Measurements from ENCODE around the gene ZNF213. TPM values are rescaled to one million over a fixed set of nuclear protein-coding genes. Genes with fewer than 3 reads are reported as not detected.

The ZNF213 gene
- total RNA-seq, 1 donor from 2014 or later = 10.2 TPM

DNA sequence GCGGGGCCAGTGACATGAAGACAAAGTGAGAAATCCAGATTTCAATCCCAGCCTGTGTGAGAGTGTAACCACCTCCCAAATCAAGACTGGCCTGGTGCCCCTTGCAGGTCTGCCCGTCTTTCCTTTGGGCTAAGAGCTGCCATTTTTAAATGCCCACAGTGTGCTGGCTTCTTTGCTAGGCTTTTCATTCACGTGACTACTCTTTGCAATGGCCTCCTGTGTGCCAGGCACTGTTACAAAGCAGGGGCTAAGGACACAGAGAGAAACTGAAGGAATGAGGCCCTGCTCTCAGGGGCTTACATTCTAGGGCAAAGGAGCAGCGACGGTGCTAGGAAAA, 35.5 kb upstream of the ZNF213 start:
- intact Hi-C loops (cut with DNase I) = no loop called here
- Histone ChIP-seq H3K4me3 (no peak overlapping the region), H3K9me3 (no peaks in the 10 kb centered on the region), H3K36me3 (no peaks in the 10 kb centered on the region), H3K4me1 (peaks cover 34% of the 10 kb centered on the region), H3K27me3 (ENCODE audit: low read depth) (no peaks in the 10 kb centered on the region), H3K27ac (peak overlapping the region; percentile 31)
- ATAC-seq (no peak), DNase-seq (no peak)
- TF ChIP-seq, protein P1, sequence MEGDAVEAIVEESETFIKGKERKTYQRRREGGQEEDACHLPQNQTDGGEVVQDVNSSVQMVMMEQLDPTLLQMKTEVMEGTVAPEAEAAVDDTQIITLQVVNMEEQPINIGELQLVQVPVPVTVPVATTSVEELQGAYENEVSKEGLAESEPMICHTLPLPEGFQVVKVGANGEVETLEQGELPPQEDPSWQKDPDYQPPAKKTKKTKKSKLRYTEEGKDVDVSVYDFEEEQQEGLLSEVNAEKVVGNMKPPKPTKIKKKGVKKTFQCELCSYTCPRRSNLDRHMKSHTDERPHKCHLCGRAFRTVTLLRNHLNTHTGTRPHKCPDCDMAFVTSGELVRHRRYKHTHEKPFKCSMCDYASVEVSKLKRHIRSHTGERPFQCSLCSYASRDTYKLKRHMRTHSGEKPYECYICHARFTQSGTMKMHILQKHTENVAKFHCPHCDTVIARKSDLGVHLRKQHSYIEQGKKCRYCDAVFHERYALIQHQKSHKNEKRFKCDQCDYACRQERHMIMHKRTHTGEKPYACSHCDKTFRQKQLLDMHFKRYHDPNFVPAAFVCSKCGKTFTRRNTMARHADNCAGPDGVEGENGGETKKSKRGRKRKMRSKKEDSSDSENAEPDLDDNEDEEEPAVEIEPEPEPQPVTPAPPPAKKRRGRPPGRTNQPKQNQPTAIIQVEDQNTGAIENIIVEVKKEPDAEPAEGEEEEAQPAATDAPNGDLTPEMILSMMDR (IDR thresholded peaks at IDR 0.05) = no peak

DNA sequence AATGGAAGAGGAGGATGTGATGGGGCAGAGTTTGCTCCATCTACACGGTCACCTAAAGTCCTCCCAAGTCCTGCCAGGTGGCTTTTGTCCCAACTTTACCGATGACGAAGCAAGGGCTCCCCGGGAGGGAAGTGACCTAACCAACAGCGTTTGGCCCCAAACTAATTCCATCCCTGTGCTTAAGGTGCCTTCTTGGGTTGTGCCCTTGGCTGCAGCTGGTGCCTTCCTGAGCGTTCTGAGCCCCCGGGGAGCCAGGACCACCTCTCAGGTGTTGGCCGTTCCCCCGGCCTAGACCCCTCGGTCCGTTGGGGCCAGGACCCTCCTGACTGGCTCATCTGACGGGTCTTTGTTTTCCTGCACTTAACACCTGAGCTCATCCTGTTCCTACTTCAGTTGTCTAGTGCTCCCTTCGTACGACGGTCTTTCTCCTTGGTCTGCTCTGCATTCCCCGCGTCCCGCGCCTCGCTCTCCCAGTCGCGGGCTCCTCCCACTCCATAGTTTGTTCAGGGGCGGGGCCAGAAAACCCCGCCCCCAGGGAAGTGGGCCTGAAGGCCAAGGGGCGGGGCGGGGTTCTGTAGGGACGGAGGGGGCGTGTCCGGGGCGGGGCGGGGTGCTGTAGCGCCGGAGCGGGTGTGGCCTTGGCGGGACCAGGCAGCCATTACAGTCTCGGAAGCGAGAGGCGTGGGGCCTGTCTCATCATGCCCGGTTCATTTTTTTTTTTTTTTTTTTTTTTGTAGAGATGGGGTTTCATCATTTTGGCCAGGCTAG, 34.9 kb upstream of the ZNF213 start:
- no peaks in the 10 kb centered on the region for H3K27me3 ChIP-seq (ENCODE audit: low read depth)
- TF ChIP-seq, protein P1 (IDR thresholded peaks at IDR 0.05) = no peak
- H3K9me3 ChIP-seq = no peaks in the 10 kb centered on the region
- no peaks in the 10 kb centered on the region for H3K36me3 ChIP-seq
- peaks cover 34% of the 10 kb centered on the region for H3K4me1 ChIP-seq
- H3K27ac ChIP-seq = peak overlapping the region; percentile 31
- ATAC-seq (peak; percentile 96 to 97), DNase-seq (peak; percentile 97)
- H3K4me3 ChIP-seq = peak overlapping the region; percentile 44
- intact Hi-C loops (cut with DNase I) = no loop called here

DNA sequence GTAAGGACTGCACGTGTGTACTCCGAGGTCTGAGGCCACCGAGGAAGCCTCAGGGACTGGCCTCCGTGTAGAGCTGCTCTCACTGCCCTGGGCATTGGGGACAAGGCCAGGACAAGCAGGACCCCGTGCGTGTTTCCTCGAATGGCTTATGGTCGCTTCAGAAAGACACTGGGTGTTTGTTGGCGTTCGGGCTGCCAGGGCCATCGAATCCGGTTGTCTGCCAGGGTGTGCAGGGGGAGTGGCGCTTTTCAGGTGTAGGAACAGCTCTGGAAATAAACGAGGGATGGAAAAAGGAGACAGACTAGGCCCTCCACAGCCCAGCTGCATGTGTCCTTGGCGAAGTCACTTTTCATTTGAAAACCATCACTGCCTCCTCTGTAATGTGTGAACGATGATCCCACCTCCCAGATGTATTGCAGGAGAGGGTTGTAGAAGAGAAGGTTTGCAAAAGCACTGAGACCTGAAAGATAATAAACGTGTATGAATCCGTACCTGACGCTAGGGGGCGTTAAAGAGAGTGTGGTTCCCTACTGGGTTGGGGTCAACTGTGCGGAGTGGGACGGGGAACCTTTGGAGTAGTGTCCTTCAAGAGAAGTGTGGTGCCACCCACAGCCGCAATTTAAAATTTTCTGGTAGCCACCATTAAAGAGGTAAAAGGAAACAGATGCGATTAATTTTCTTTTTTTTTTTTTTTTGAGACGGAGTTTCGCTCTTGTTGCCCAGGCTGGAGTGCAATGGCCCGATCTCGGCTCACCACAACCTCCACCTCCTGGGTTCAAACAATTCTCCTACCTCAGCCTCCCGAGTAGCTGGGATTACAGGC, 33.6 kb upstream of the ZNF213 start:
- intact Hi-C loops (cut with DNase I) = no loop called here
- Histone ChIP-seq H3K27me3 (ENCODE audit: low read depth) (no peaks in the 10 kb centered on the region), H3K4me1 (peaks cover 34% of the 10 kb centered on the region), H3K36me3 (no peaks in the 10 kb centered on the region), H3K9me3 (no peaks in the 10 kb centered on the region), H3K4me3 (peak overlapping the region; percentile 17), H3K27ac (peak overlapping the region; percentile 80)
- DNase-seq (no peak), ATAC-seq (peak in 1 of 2 donors; percentile 19)
- TF ChIP-seq, protein P1 (IDR thresholded peaks at IDR 0.05) = peak; percentile 52

DNA sequence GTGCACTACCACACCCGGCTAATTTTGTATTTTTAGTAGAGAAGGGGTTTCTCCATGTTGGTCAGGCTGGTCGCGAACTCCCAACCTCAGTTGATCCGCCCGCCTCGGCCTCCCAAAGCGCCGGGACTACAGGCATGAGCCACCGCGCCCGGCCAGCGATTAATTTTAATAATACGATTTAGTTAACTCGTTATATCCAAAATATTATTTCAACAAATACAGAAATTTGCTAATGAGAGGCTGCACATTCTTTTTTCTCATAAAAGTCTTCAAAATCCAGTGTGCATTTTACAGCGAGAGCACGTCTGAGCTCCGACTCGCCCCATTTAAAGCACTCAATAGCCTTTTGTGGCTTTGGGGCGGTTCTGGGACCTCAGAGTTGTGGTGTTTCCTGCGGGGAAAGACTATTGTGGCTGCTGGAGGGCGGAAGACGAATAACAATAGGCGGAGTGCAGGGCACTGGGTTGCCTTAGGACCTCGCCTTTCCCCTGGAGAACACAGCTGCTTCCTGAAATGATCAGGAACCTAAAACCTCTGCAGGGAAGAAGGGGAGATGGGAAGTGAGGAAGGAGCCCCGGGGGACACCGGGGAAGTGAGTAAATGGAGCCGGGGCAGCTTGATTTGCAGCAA, 32.9 kb upstream of the ZNF213 start:
- no peak for DNase-seq
- H3K4me1 ChIP-seq = peaks cover 35% of the 10 kb centered on the region
- H3K36me3 ChIP-seq = no peaks in the 10 kb centered on the region
- H3K9me3 ChIP-seq = no peaks in the 10 kb centered on the region
- H3K4me3 ChIP-seq = peak overlapping the region; percentile 17
- ATAC-seq = no peak
- intact Hi-C loops (cut with DNase I) = no loop called here
- peak overlapping the region; percentile 80 for H3K27ac ChIP-seq
- H3K27me3 ChIP-seq (ENCODE audit: low read depth) = no peaks in the 10 kb centered on the region
- TF ChIP-seq, protein P1 (IDR thresholded peaks at IDR 0.05) = no peak

DNA sequence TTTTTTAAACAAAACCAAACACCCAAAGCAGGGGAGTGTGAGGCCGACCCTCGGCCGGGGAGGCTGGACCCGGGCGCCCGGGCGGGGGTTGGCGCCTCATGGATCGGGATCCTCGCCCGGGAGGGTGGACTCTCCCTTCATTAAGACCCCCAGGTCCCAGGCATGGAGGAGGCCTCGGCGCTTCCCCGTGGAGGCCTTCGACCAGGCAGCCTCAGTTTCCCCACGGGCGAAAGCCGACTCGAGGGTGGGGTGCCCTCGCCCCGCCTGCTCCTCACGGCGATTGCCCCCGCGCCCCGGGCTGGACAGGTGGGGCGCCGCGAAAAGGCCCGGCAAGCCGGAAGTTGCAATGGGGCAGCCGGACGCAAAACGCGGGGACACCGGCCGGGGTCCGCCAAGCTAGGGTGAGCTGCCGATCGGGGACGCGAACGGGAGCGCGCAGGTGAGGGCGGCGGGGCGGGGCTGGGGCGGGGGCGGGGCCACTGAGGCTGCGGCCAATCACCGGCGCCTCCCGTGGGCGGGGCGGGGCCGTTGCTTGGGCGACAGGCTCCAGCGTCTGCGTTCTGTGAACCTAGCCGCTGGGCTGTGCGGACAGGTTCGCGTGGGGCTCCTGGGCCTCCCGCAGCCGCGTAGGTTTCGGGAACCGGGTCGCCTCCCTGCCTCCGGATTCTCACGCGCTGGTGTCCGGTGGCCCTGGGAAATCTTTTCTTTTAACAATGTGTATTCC, 28.5 kb upstream of the ZNF213 start:
- no peaks in the 10 kb centered on the region for H3K27me3 ChIP-seq (ENCODE audit: low read depth)
- intact Hi-C loops (cut with DNase I) = no loop called here
- TF ChIP-seq, protein P1 (IDR thresholded peaks at IDR 0.05) = no peak
- peaks cover 21% of the 10 kb centered on the region for H3K4me1 ChIP-seq
- ATAC-seq = peak; percentile 98 to 99
- DNase-seq = peak; percentile 93
- no peaks in the 10 kb centered on the region for H3K36me3 ChIP-seq
- peak overlapping the region; percentile 91 for H3K27ac ChIP-seq
- H3K4me3 ChIP-seq = peak overlapping the region; percentile 65
- no peaks in the 10 kb centered on the region for H3K9me3 ChIP-seq
